HepG2 (cell line): ENCODE results near the gene TCAP. TPM values are rescaled to one million over a fixed set of nuclear protein-coding genes. Genes with fewer than 3 reads are reported as not detected.

Source experiments
- E2F2 ChIP-seq: sonication (generic); formaldehyde crosslinking; IDR thresholded peaks from 2 replicates; pipeline ENCODE4 v1.4.0; 2020; ENCODE audit warnings: missing genetic modification reagents, borderline replicate concordance
- FOXJ3 ChIP-seq: sonication (generic); formaldehyde crosslinking; IDR thresholded peaks from 2 replicates; pipeline ENCODE4 v1.4.0; 2020; ENCODE audit warnings: missing genetic modification reagents, mild to moderate bottlenecking, borderline replicate concordance
- KLF15 ChIP-seq: sonication (generic); formaldehyde crosslinking; IDR thresholded peaks from 2 replicates; pipeline ENCODE4 v1.8.1; 2023; ENCODE audit warnings: borderline replicate concordance, mild to moderate bottlenecking, inconsistent platforms, missing genetic modification reagents, mixed read lengths
- PCBP2 ChIP-seq: fragments of 200-400 bp; formaldehyde crosslinking; optimal IDR thresholded peaks from 2 replicates; pipeline ENCODE3; 2018; ENCODE audit warnings: low read length, low read depth; ENCODE audit not compliant: poor library complexity, severe bottlenecking
- PHF5A ChIP-seq: IDR thresholded peaks from one replicate; pipeline ENCODE4 v1.6.1; 2018; ENCODE audit warnings: low read depth, missing genetic modification reagents; ENCODE audit not compliant: unreplicated experiment
- RFXANK ChIP-seq: IDR thresholded peaks from 2 replicates; pipeline ENCODE4 v1.6.1; 2016
- SRSF9 ChIP-seq: fragments of 200-400 bp; formaldehyde crosslinking; IDR thresholded peaks from 2 replicates; pipeline ENCODE4 v1.6.1; 2018; ENCODE audit warnings: borderline replicate concordance, mild to moderate bottlenecking, low read depth, low read length; ENCODE audit not compliant: insufficient read depth, poor library complexity, severe bottlenecking
- THRA ChIP-seq: sonication (generic); formaldehyde crosslinking; IDR thresholded peaks from 2 replicates; pipeline ENCODE4 v1.4.0; 2020; ENCODE audit warnings: missing genetic modification reagents, borderline replicate concordance
- ZFP37 ChIP-seq: sonication (generic); formaldehyde crosslinking; IDR thresholded peaks from 2 replicates; pipeline ENCODE4 v1.4.0; 2020; ENCODE audit warnings: missing genetic modification reagents, borderline replicate concordance
- ZFYVE20 ChIP-seq: sonication (generic); formaldehyde crosslinking; IDR thresholded peaks from 2 replicates; pipeline ENCODE4 v1.8.0; 2023; ENCODE audit warnings: low read depth, mild to moderate bottlenecking, moderate library complexity, missing genetic modification reagents, borderline replicate concordance
- ZNF121 ChIP-seq: sonication (generic); formaldehyde crosslinking; IDR thresholded peaks from 2 replicates; pipeline ENCODE4 v1.5.0; 2020; ENCODE audit warnings: mild to moderate bottlenecking, missing genetic modification reagents
- ZNF512B ChIP-seq: sonication (generic); formaldehyde crosslinking; IDR thresholded peaks from 2 replicates; pipeline ENCODE4 v1.5.1; 2020; ENCODE audit warnings: missing genetic modification reagents, mild to moderate bottlenecking, borderline replicate concordance
- ZNF629 ChIP-seq: sonication (generic); formaldehyde crosslinking; conservative IDR thresholded peaks from 2 replicates; pipeline ENCODE4 v1.5.0; 2020; ENCODE audit warnings: missing genetic modification reagents
- ZNF720 ChIP-seq: sonication (generic); formaldehyde crosslinking; IDR thresholded peaks from 2 replicates; pipeline ENCODE4 v1.4.0; 2020; ENCODE audit warnings: missing genetic modification reagents
- ZNF788 ChIP-seq: sonication (generic); formaldehyde crosslinking; IDR thresholded peaks from 2 replicates; pipeline ENCODE4 v1.5.0; 2020; ENCODE audit warnings: mild to moderate bottlenecking, missing genetic modification reagents, borderline replicate concordance
- ZSCAN12 ChIP-seq: sonication (generic); formaldehyde crosslinking; IDR thresholded peaks from 2 replicates; pipeline ENCODE4 v1.9.0; 2021; ENCODE audit warnings: mild to moderate bottlenecking, missing genetic modification reagents
- polyA plus RNA-seq, 8 experiments: library from polyadenylated mRNA; depleted of rRNA in 3 of 8; stranded (reverse) in 7 of 8; unstranded in 1 of 8; fragments of >200 nt; fragmentation: Illumina TruSeq in 4 of 8; extraction: Trizol in 4 of 8; gene quantifications; 2 replicates each; pipeline versions ENCODE4 v1.2.1 to v1.2.3, GENCODE V29; 2011 to 2016; ENCODE audit warnings: low read depth in 4 of 8, missing spikeins in 1 of 8, mixed read lengths in 1 of 8; ENCODE audit not compliant: insufficient read depth in 1 of 8
- total RNA-seq, 5 experiments: library from RNA; depleted of rRNA; stranded (reverse); fragments of >200 nt; fragmentation: Illumina TruSeq; extraction: Trizol; gene quantifications; 2 replicates each; pipeline ENCODE4 v1.2.3, GENCODE V29; 2016; ENCODE audit warnings: low read depth in 1 of 5
- TF ChIP-seq, protein P1 (sequence below): sonication (generic); formaldehyde crosslinking; IDR thresholded peaks from 2 replicates; pipeline ENCODE4 v1.4.0; 2020; ENCODE audit warnings: missing genetic modification reagents
- TF ChIP-seq, protein P2 (sequence below): IDR thresholded peaks from 2 replicates; pipeline ENCODE4 v1.6.1; 2016; ENCODE audit warnings: low read depth

TCAP gene
- total and polyA plus RNA-seq, 2 of the 13 experiments (the other 11 are each of a cell fraction or from before 2014, with no cell fraction given): 0.24 to 0.65 TPM

- TF ChIP-seq, protein P1, sequence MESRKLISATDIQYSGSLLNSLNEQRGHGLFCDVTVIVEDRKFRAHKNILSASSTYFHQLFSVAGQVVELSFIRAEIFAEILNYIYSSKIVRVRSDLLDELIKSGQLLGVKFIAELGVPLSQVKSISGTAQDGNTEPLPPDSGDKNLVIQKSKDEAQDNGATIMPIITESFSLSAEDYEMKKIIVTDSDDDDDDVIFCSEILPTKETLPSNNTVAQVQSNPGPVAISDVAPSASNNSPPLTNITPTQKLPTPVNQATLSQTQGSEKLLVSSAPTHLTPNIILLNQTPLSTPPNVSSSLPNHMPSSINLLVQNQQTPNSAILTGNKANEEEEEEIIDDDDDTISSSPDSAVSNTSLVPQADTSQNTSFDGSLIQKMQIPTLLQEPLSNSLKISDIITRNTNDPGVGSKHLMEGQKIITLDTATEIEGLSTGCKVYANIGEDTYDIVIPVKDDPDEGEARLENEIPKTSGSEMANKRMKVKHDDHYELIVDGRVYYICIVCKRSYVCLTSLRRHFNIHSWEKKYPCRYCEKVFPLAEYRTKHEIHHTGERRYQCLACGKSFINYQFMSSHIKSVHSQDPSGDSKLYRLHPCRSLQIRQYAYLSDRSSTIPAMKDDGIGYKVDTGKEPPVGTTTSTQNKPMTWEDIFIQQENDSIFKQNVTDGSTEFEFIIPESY (CRISPR knock-in tag): no peak
- TF ChIP-seq PHF5A (CRISPR knock-in tag): no peak
- TF ChIP-seq FOXJ3 (CRISPR knock-in tag): no peak
- no peak for TF ChIP-seq RFXANK (CRISPR knock-in tag)
- no peak for TF ChIP-seq PCBP2
- TF ChIP-seq ZFYVE20 (CRISPR knock-in tag): no peak
- no peak for TF ChIP-seq THRA (CRISPR knock-in tag)
- no peak for TF ChIP-seq SRSF9
- no peak for TF ChIP-seq ZFP37
- TF ChIP-seq, protein P2, sequence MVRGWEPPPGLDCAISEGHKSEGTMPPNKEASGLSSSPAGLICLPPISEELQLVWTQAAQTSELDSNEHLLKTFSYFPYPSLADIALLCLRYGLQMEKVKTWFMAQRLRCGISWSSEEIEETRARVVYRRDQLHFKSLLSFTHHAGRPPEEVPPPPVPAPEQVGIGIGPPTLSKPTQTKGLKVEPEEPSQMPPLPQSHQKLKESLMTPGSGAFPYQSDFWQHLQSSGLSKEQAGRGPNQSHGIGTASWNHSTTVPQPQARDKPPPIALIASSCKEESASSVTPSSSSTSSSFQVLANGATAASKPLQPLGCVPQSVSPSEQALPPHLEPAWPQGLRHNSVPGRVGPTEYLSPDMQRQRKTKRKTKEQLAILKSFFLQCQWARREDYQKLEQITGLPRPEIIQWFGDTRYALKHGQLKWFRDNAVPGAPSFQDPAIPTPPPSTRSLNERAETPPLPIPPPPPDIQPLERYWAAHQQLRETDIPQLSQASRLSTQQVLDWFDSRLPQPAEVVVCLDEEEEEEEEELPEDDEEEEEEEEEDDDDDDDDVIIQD (CRISPR knock-in tag): no peak
- no peak for TF ChIP-seq KLF15 (CRISPR knock-in tag)
- 0 out of 2 replicates have a peak, but pooled peaks have one; percentile 32 for TF ChIP-seq ZNF121
- TF ChIP-seq ZNF512B (CRISPR knock-in tag): no peak
- no peak for TF ChIP-seq E2F2 (CRISPR knock-in tag)
- TF ChIP-seq ZNF629 (CRISPR knock-in tag): no peak
- peak; percentile 50; the same call in 1 of the 2 replicates for TF ChIP-seq ZNF788 (CRISPR knock-in tag)
- TF ChIP-seq ZSCAN12: no peak
- no peak for TF ChIP-seq ZNF720 (CRISPR knock-in tag)
Observed at GRCh38 chr17:39652587-39653315, 12.4 kb upstream of the TCAP start (continued).
